Panc1 (cell line): ENCODE measurements around the gene ALKBH3.

Experiments
- TF ChIP-seq, protein P1 (sequence below), 2 experiments: IDR thresholded peaks; 2 replicates each; pipeline ENCODE4 v1.6.1; 2011 to 2012; ENCODE audit warnings: low read depth in 2 of 2, control low read depth in 1 of 2, low read length in 1 of 2, mild to moderate bottlenecking in 1 of 2, moderate library complexity in 1 of 2; ENCODE audit not compliant: insufficient read depth in 1 of 2
- TF ChIP-seq, protein P2 (sequence below): fragments of 450-650 bp; IDR thresholded peaks from 2 replicates; pipeline ENCODE4 v1.5.1; 2017; ENCODE audit warnings: mild to moderate bottlenecking

GRCh38 chr11:43835104-43835503, 45.5 kb upstream of the ALKBH3 start:
- TF ChIP-seq, protein P1, sequence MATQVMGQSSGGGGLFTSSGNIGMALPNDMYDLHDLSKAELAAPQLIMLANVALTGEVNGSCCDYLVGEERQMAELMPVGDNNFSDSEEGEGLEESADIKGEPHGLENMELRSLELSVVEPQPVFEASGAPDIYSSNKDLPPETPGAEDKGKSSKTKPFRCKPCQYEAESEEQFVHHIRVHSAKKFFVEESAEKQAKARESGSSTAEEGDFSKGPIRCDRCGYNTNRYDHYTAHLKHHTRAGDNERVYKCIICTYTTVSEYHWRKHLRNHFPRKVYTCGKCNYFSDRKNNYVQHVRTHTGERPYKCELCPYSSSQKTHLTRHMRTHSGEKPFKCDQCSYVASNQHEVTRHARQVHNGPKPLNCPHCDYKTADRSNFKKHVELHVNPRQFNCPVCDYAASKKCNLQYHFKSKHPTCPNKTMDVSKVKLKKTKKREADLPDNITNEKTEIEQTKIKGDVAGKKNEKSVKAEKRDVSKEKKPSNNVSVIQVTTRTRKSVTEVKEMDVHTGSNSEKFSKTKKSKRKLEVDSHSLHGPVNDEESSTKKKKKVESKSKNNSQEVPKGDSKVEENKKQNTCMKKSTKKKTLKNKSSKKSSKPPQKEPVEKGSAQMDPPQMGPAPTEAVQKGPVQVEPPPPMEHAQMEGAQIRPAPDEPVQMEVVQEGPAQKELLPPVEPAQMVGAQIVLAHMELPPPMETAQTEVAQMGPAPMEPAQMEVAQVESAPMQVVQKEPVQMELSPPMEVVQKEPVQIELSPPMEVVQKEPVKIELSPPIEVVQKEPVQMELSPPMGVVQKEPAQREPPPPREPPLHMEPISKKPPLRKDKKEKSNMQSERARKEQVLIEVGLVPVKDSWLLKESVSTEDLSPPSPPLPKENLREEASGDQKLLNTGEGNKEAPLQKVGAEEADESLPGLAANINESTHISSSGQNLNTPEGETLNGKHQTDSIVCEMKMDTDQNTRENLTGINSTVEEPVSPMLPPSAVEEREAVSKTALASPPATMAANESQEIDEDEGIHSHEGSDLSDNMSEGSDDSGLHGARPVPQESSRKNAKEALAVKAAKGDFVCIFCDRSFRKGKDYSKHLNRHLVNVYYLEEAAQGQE (IDR thresholded peaks at IDR 0.05; ENCODE audit: insufficient read depth in 1 of 2, low read depth in 2 of 2, low read length in 1 of 2) = no peak
- TF ChIP-seq, protein P2, sequence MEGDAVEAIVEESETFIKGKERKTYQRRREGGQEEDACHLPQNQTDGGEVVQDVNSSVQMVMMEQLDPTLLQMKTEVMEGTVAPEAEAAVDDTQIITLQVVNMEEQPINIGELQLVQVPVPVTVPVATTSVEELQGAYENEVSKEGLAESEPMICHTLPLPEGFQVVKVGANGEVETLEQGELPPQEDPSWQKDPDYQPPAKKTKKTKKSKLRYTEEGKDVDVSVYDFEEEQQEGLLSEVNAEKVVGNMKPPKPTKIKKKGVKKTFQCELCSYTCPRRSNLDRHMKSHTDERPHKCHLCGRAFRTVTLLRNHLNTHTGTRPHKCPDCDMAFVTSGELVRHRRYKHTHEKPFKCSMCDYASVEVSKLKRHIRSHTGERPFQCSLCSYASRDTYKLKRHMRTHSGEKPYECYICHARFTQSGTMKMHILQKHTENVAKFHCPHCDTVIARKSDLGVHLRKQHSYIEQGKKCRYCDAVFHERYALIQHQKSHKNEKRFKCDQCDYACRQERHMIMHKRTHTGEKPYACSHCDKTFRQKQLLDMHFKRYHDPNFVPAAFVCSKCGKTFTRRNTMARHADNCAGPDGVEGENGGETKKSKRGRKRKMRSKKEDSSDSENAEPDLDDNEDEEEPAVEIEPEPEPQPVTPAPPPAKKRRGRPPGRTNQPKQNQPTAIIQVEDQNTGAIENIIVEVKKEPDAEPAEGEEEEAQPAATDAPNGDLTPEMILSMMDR = no peak
